HG02678 (cell line): ENCODE results near the gene CFAP61.
A peak's percentile ranks its signal among the peaks of the same experiment; 100 is the strongest.
"Not testable (repeated sequence)": the region's sequence is repeated elsewhere in the genome, so short reads cannot be mapped to it uniquely, and the experiment has no call there.

ENCODE experiments used
- ATAC-seq: cut with Tn5 transposase; IDR thresholded peaks from one replicate; pipeline ENCODE4 v1.9.1; 2021; ENCODE audit warnings: mild to moderate bottlenecking, moderate library complexity; ENCODE audit not compliant: unreplicated experiment

The CFAP61 gene

DNA sequence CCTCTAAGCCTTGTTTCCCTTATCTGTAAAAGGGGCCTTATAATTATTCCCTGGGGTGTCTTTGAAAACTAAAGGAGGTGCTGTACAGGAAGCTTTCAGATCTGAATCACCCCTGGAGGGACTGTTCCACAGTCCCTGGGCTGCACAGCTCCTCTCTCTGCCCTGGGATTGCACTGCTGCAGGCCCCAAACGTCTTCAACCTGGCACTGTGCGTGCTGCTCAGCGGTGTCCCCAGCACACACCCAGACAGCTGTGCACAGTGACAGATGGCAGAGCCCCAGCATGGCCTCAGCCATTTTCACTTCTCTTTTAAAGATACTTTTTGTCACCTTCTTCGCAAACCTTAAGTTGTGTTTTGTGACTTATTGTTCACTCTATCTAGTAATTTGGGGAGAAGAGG, 264.9 kb downstream of the CFAP61 start:
- peak; percentile 98 for ATAC-seq

DNA sequence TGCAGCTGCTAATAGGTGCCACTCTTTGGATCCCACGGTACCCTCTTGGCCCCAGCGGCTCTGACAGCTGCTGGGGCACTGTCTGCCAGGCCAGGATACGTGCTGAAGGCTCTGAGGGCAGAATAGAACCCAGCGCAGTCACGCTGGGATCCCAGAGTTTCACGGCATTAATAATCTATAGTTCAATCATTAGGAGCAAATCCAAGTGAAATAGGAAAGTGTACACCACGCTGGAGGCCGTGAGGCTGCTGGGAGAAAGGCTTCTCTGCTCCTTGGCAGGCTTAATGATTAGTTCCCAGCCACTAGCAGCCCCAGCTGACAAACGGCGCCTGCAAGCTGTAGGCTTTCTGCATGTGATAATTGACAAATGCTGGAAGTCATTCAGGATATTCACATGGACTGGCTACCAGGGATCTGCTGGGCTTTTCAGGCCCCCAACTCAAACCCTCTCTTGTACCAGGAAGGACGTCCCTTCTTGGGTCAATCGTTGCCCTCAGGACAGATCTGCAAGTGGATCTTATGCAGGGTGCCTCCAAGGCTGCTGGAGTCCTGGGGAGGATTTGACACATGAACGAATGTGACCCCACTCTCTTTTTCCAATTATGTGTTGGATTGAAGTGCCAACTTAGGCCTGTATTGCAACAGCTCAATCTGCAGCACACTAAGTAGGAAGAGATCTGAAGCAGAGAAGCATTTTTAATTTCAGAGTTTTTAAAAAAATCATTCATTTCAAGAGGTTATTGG, 265.5 kb downstream of the CFAP61 start:
- ATAC-seq = peak; percentile 47

DNA sequence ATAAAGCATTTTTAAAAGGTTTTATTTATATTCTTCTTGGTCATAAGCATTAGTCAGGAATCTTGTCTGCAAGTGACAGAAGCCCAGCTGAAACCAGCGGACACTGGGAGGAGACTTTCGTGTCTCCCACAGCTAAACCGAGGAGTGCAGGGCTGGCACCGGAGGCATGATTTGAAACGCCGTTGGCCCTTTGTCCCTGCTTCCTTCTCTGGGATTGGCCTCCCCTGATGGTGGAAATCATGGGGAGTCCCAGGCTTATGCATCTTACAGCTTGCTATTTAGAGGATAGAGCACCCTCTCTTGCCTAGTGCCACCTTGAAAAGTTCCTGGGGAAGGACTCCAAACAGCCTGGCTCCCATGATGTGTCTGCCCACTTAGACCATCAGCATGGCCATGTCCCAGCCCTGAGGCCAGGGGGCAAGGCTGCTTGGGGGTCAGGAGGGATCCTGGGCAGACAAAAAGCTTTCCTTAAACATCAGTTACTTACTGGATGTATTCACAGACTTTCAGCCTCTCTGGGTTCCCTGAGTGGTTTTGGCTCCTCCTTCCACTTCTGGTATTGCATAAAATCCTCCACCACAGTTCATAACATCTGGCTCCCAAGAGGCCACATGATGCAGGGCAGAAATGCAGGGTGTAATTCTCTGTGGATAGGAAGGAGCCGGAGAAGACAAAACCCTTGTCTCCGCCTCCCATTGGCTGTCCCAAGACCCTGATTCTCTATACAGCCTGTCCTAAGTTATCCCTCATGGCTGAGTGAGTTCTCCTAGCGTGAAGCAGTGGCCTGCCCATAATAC, 266.2 kb downstream of the CFAP61 start:
- no peak for ATAC-seq

- no peak for ATAC-seq
Measured at GRCh38 chr20:20321134-20321533, 268.8 kb downstream of the CFAP61 start.

- ATAC-seq = no peak
Measured at GRCh38 chr20:20321917-20322316, 269.6 kb downstream of the CFAP61 start.

DNA sequence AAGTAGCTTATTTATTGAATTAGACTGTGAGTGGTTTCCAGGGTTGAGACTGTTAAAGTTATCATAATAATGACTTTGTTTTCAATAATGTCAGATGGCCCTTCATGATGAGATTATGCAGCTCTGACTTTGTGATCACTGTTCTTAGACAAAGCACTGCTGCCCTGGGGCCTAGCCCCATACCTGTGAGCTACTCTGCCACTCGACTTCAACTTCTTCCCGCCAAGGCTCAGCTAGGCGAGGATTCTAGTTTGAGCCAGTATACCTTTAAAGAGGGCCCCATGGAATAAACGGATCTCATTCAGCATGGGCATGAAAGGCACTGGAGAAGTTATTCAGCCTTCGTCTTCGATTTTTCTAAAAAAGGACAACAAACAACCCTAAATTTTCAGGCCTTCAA, 270.6 kb downstream of the CFAP61 start:
- no peak for ATAC-seq

DNA sequence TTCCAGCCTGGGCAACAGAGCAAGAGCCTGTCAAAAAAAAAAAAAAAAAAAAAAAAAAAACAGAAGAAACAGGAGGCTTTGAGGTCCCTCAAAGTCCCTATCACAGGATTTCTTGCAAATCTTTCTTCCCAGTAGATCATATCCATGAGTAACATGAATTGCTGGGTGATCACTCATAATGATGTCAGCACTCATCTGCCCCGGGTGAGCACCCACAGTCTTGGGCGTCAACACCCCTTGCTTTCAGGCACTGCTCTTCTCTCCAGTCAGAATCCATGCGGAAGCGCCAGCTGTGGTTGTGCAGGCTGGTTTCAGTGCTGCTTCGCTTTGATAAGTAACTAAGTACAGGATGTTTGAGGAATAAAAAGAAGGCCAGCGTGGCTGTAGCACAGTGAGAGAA, 275.4 kb downstream of the CFAP61 start:
- ATAC-seq = no peak

GRCh38 chr20:20329564-20329963, 277.2 kb downstream of the CFAP61 start:
- ATAC-seq = no peak

GRCh38 chr20:20331156-20331555, 278.8 kb downstream of the CFAP61 start:
- no peak for ATAC-seq

DNA sequence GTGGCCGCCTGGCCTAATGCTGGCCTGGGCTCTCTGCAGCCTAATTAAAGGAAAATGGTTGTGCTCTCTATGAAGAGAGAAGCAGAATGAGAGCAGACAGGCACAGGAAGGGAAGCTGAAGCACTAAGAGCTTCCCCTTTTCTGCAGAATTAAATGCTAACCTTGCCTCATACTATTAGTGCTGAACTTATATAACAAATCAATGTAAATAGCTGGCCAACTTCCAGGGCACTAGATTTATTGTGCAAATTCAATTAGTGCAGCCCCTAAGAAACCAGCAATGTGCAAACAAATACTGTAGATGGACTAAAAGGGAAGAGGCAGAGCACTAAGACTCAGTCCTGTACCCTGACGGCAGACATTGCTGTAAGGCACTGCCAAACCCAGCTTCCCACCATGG, 279.5 kb downstream of the CFAP61 start:
- ATAC-seq = no peak

DNA sequence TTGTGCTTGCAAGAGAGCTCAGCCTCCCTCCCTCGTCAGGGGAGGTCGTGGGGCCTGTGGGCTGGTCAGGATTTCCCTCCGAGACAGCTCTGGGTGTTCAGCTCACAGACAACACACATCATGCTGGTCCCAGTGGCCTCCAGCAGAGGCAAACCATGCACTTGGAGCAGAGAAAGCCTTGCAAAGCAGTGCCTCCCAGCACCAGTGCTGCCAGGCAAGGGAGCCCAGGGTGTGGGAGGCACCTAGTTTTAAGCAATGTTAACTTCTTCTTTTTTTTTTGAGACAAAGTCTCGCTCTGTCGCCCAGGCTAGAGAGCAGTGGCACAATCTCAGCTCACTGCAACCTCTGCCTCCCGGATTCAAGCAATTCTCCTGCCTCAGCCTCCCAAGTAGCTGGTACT, 281.5 kb downstream of the CFAP61 start:
- ATAC-seq = peak; percentile 47

DNA sequence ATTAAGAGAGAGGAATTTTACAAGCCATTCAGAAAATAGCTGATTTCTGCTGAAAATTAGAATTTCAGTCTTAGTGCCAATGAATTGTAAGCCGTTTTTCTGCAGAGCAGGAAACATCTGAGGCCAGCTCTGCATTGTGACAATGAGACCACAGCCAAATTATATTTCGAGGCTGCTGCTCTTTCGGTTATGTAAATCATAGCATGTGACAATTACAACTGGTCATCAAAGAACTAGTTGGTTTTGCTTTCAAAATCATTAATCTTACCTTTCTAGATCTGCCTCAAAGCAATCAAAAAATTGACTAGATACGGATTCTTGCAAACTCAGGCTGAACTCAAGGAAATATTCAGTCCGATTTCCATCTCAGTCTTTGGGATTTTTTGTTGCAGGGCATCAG, 282.2 kb downstream of the CFAP61 start:
- peak; percentile 95 for ATAC-seq

DNA sequence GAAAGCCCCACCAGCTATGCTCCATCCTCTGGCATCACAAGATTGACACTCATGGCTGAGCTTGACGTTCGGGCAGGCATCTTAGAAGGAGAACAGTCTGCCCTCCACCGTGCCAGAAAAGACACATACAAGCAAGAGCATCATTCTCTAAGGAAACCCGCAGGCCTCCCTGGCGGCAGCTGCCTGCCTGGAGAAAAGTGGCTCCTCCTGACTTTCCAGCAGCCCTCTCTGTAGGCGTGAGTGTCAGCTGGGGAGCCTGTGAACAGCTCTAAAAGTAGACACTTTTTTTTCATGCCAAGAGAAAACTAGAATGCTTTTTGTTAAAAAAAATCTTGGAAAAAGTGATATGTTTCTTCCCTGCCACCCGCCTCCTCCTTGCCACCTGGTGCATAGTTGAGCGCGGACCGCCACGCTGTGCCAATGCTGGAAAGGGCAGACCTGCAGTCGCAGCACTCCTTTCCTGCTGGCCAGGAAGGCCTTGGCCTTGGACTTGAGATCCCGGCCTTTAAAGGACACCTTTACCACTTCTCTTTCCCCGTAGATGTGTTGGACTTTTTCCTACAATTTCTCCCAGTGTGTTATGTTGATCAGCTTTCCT, 285.9 kb downstream of the CFAP61 start:
- no peak for ATAC-seq

DNA sequence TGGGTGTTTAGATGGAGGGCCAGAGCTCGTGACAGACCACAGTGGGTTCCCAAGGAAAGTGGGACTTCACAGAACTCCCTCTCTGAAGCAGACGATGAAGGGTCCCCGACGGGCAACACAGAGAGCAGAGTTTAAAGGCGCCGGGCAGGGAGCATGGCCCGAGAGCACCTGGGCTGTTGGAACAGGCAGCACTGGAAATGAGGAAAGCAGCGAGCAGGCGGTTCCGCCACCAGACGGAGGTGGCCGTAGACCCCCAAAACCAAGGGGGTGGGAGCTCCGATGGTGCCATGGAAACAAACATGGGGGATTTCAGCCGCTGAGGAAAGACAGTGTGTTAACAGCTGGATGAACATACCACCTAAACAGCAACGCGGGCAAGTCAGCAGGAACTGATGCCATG, 288.1 kb downstream of the CFAP61 start:
- ATAC-seq = no peak

GRCh38 chr20:20341371-20341770, 289.0 kb downstream of the CFAP61 start:
- ATAC-seq = no peak

- no peak for ATAC-seq
Measured at GRCh38 chr20:20342066-20342465, 289.7 kb downstream of the CFAP61 start.

DNA sequence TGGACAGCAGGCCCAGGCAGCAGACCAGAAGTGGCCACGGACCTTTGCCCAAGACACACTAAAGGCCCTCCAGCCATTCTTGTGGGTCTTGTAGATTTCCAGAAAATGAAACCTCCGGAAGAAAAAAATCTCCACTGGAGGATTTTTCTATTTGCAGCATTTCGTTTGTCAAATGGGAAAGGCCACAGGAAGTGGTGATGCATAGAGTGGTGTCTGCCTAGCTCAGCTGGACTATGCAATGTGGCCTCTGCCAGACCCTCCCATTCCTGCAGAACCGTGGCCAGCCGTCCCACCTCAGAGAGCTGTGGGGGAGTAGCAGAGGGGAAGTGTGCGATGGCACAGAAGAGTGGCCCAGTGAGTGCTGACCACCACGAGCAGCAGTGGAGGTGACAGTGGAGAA, 291.6 kb downstream of the CFAP61 start:
- no peak for ATAC-seq

DNA sequence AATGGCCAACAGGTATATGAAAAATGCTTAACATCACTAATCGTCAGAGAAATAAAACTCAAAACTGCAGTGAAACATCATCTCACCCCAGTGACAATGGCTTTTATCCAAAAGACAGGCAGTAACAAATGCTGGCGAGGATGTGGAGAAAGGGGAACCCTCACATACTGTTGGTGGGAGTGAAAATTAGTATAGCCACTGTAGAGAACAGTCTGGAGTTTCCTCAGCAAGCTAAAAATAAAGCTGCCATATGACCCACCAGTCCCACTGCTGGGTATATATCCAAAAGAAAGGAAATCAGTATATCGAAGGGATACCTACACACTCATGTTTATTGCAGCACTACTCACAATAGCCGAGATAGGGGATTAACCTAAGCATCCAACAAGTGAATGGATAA, 292.1 kb downstream of the CFAP61 start:
- no peak for ATAC-seq

GRCh38 chr20:20353576-20353975, 301.2 kb downstream of the CFAP61 start:
- ATAC-seq = no peak

DNA sequence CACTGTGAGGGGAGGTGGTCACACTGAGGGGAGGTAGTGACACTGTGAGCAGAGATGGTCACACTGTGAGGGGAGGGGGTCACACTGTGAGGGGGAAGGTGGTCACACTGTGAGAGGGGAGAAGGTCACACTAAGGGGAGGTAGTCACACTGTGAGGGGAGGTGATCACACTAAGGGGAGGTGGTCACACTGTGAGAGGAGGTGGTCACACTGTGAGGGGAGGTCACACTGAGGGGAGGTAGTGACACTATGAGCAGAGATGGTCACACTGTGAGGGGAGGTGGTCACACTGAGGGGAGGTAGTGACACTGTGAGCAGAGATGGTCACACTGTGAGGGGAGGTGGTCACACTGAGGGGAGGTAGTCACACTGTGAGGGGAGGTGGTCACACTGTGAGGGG, 303.2 kb downstream of the CFAP61 start:
- not testable (repeated sequence) for ATAC-seq

GRCh38 chr20:20358801-20359200, 306.5 kb downstream of the CFAP61 start:
- no peak for ATAC-seq

- no peak for ATAC-seq
Measured at GRCh38 chr20:20359628-20360027, 307.3 kb downstream of the CFAP61 start.
